K562 (cell line): Measurements from ENCODE around the gene SIGLEC11. TPM values are rescaled to one million over a fixed set of nuclear protein-coding genes. Genes with fewer than 3 reads are reported as not detected.

Experiments
- ATAC-seq: fragments of 200-7000 bp; cut with Tn5 transposase; 3 replicates; pipeline ENCODE4 v1.9.1; 2020; ENCODE audit warnings: moderate library complexity
- BruUV-seq: library from RNA; stranded (reverse); fragments of 400-500 nt; replicated peaks from 2 replicates; lab custom pipeline; 2021; lab: Mats Ljungman, UMichigan
- CTCF ChIA-PET: fragments of 300-600 bp; formaldehyde crosslinking; extraction: SDS; loops from one replicate; lab custom pipeline; 2021; ENCODE audit warnings: low intra/inter-chr PET ratio; lab: Yijun Ruan, JAX
- POLR2A ChIA-PET: fragments of 300-600, 350-650 bp; sonication (Branson Sonifier 250); formaldehyde crosslinking; extraction: SDS; loops from one replicate; lab custom pipeline; 2021; ENCODE audit warnings: antibody characterized with exemption, inconsistent platforms; lab: Yijun Ruan, JAX
- DNase-seq, 4 experiments: peaks; one replicate each; pipeline versions ENCODE4 v3.0.0 to v3.0.0-alpha.2; 2011 to 2018; ENCODE audit warnings: low spot score in 3 of 4, mixed read lengths in 3 of 4; ENCODE audit errors: extremely low read depth in 1 of 4
- FAIRE-seq: peaks from 2 replicates; lab custom pipeline; 2011; peaks lifted over from hg19 to GRCh38; lab: Jason Lieb, UNC
- H2AFZ ChIP-seq: 2 replicates; pipeline ENCODE4 v1.6.0; 2011; ENCODE audit warnings: low read depth, low read length, control low read depth, inconsistent platforms
- H3K27ac ChIP-seq: fragments of 200-600 bp; 3 replicates; pipeline ENCODE4 v1.8.0; 2011; ENCODE audit warnings: low read depth, mild to moderate bottlenecking, control low read depth, inconsistent platforms, low read length, moderate library complexity, mixed read lengths; ENCODE audit errors: extremely low read depth
- H3K27me3 ChIP-seq, 2 experiments: fragments of 300-600 bp in 1 of 2; 2 replicates in 1 of 2; 3 replicates in 1 of 2; pipeline versions ENCODE4 v1.6.0 to v1.8.0; 2011; ENCODE audit warnings: inconsistent platforms in 2 of 2, low read length in 2 of 2, mild to moderate bottlenecking in 1 of 2, mixed read lengths in 1 of 2, moderate library complexity in 1 of 2; ENCODE audit not compliant: control insufficient read depth in 2 of 2, insufficient read depth in 2 of 2
- H3K36me3 ChIP-seq: fragments of 300-600 bp; 3 replicates; pipeline ENCODE4 v1.8.0; 2011; ENCODE audit warnings: mild to moderate bottlenecking, low read length, inconsistent platforms; ENCODE audit not compliant: control insufficient read depth, insufficient read depth
- H3K4me1 ChIP-seq, 2 experiments: fragments of 200-600 bp in 1 of 2; replicated peaks in 1 of 2; 2 replicates in 1 of 2; 3 replicates in 1 of 2; pipeline versions ENCODE4 v1.5.1 to v1.8.0; 2011; ENCODE audit warnings: inconsistent platforms in 2 of 2, low read length in 2 of 2, mild to moderate bottlenecking in 1 of 2, mixed read lengths in 1 of 2, moderate library complexity in 1 of 2; ENCODE audit not compliant: control insufficient read depth in 2 of 2, insufficient read depth in 2 of 2
- H3K4me2 ChIP-seq: 2 replicates; pipeline ENCODE4 v1.6.1; 2011; ENCODE audit warnings: low read length, control low read depth, inconsistent platforms, mixed read lengths; ENCODE audit not compliant: insufficient read depth
- H3K4me3 ChIP-seq: fragments of 200-600 bp; sonication (generic), shearing (Covaris generic); 2 replicates; pipeline ENCODE4 v1.5.1; 2016; ENCODE audit warnings: control low read depth, inconsistent platforms
- H3K79me2 ChIP-seq: fragments of 200-600 bp; 3 replicates; pipeline ENCODE4 v1.8.0; 2011; ENCODE audit warnings: low read length, inconsistent platforms; ENCODE audit not compliant: control insufficient read depth, insufficient read depth
- H3K9ac ChIP-seq, 2 experiments: 2 replicates each; pipeline versions ENCODE4 v1.6.0 to v1.6.1; 2011; ENCODE audit warnings: low read depth in 2 of 2, low read length in 2 of 2, control low read depth in 1 of 2, inconsistent platforms in 1 of 2, mild to moderate bottlenecking in 1 of 2, mixed read lengths in 1 of 2; ENCODE audit not compliant: insufficient read depth in 1 of 2
- H3K9me1 ChIP-seq: one replicate; pipeline ENCODE4 v1.6.0; 2011; ENCODE audit warnings: inconsistent platforms, mild to moderate bottlenecking, low read length, moderate library complexity; ENCODE audit not compliant: control insufficient read depth, insufficient read depth
- H3K9me3 ChIP-seq: replicated peaks from 2 replicates; pipeline ENCODE4 v1.5.1; 2011; ENCODE audit warnings: low read depth, low read length, inconsistent platforms; ENCODE audit not compliant: control insufficient read depth, insufficient read depth
- H4K20me1 ChIP-seq: replicated peaks from 2 replicates; pipeline ENCODE4 v1.6.1; 2011; ENCODE audit warnings: low read length, inconsistent platforms, mixed read lengths; ENCODE audit not compliant: control insufficient read depth, insufficient read depth
- ASH1L ChIP-seq: fragments of 450-650 bp; IDR thresholded peaks from 2 replicates; pipeline ENCODE4 v1.6.1; 2018; ENCODE audit warnings: borderline replicate concordance, mild to moderate bottlenecking, low read depth; ENCODE audit not compliant: partially characterized antibody
- ATF7 ChIP-seq: fragments of 450-650 bp; IDR thresholded peaks from 2 replicates; pipeline ENCODE4 v1.7.1; 2014; ENCODE audit warnings: mild to moderate bottlenecking, moderate library complexity
- CBX3 ChIP-seq, 2 experiments: IDR thresholded peaks; 1 replicate in 1 of 2; 2 replicates in 1 of 2; pipeline ENCODE4 v1.6.1; 2012; ENCODE audit warnings: inconsistent platforms in 2 of 2, low read length in 2 of 2, borderline replicate concordance in 1 of 2, control low read depth in 1 of 2
- CCAR2 ChIP-seq: fragments of 200-400 bp; formaldehyde crosslinking; IDR thresholded peaks from 2 replicates; pipeline ENCODE4 v1.6.1; 2017; ENCODE audit warnings: mild to moderate bottlenecking, low read depth, low read length
- CGGBP1 ChIP-seq: fragments of 250-450 bp; sonication (Bioruptor Pico); IDR thresholded peaks from 2 replicates; pipeline ENCODE4 v1.9.0; 2021; ENCODE audit warnings: mild to moderate bottlenecking
- ELK1 ChIP-seq: sonication (generic); formaldehyde crosslinking; IDR thresholded peaks from 2 replicates; pipeline ENCODE4 v1.8.1; 2022; ENCODE audit warnings: missing genetic modification reagents
- HMBOX1 ChIP-seq: sonication (generic); IDR thresholded peaks from 2 replicates; pipeline ENCODE4 v1.6.1; 2016
- JUNB ChIP-seq: fragments of 450-650 bp; formaldehyde crosslinking; conservative IDR thresholded peaks from 2 replicates; pipeline ENCODE4 v1.4.0; 2020; ENCODE audit warnings: mild to moderate bottlenecking
- NFXL1 ChIP-seq: fragments of 450-650 bp; formaldehyde crosslinking; IDR thresholded peaks from 2 replicates; pipeline ENCODE4 v1.4.0; 2021; ENCODE audit warnings: mild to moderate bottlenecking
- PHB2 ChIP-seq: fragments of 450-650 bp; IDR thresholded peaks from 2 replicates; pipeline ENCODE4 v1.6.1; 2017; ENCODE audit warnings: low read depth
- SRSF1 ChIP-seq: fragments of 200-400 bp; formaldehyde crosslinking; IDR thresholded peaks from 2 replicates; pipeline ENCODE4 v1.6.1; 2017; ENCODE audit warnings: mild to moderate bottlenecking, low read depth, low read length, moderate library complexity
- THRA ChIP-seq: fragments of 450-650 bp; IDR thresholded peaks from 2 replicates; pipeline ENCODE4 v1.6.1; 2017; ENCODE audit warnings: mild to moderate bottlenecking, moderate library complexity
- ZNF12 ChIP-seq: sonication (generic); formaldehyde crosslinking; IDR thresholded peaks from 2 replicates; pipeline ENCODE4 v1.4.0; 2020; ENCODE audit warnings: mild to moderate bottlenecking, missing genetic modification reagents
- ZNF121 ChIP-seq: sonication (generic); formaldehyde crosslinking; conservative IDR thresholded peaks from 2 replicates; pipeline ENCODE4 v1.8.0; 2022; ENCODE audit warnings: missing genetic modification reagents
- ZNF174 ChIP-seq: fragments of 250-450 bp; sonication (Bioruptor Pico); IDR thresholded peaks from 2 replicates; pipeline ENCODE4 v1.4.0; 2020; ENCODE audit warnings: mild to moderate bottlenecking
- ZNF24 ChIP-seq: fragments of 450-650 bp; IDR thresholded peaks from 2 replicates; pipeline ENCODE4 v1.6.1; 2016
- ZNF347 ChIP-seq: fragments of 450-650 bp; formaldehyde crosslinking; IDR thresholded peaks from 2 replicates; pipeline ENCODE4 v1.4.0; 2020; ENCODE audit warnings: low read depth, mild to moderate bottlenecking, moderate library complexity
- ZNF436 ChIP-seq: fragments of 250-450, 450-650 bp; sonication (Bioruptor Pico); formaldehyde crosslinking; IDR thresholded peaks from 2 replicates; pipeline ENCODE4 v1.7.0; 2020; ENCODE audit warnings: mild to moderate bottlenecking
- ZNF717 ChIP-seq: fragments of 250-450 bp; sonication (Bioruptor Pico); IDR thresholded peaks from 2 replicates; pipeline ENCODE4 v1.5.0; 2021
- WGBS: fragments of 100-300 bp; shearing (Covaris generic); methylation state at CpG from one replicate; pipeline ENCODE4 v1.1.6; 2016; ENCODE audit warnings: low coverage, mixed read lengths; ENCODE audit not compliant: insufficient coverage; ENCODE audit errors: missing lambda C conversion rate; 5-methylcytosine and 5-hydroxymethylcytosine counted together
- in situ Hi-C: fragments of 300-500 bp; cut with MboI; formaldehyde crosslinking; loops from 4 replicates; pipeline ENCODE4 v1.15.0; 2018; ENCODE audit warnings: inconsistent platforms, mixed read lengths
- intact Hi-C: fragments of 100-400 bp; cut with micrococcal nuclease; formaldehyde crosslinking; loops from 2 replicates; pipeline ENCODE4 v1.14.2; 2022
- polyA plus RNA-seq, 8 experiments: library from polyadenylated mRNA; depleted of rRNA in 4 of 8; stranded (reverse) in 5 of 8; unstranded in 3 of 8; fragments of >200 nt; fragmentation: Nextera tagmentation in 2 of 8; fragmentation: Illumina TruSeq in 1 of 8; extraction: Ambion mirVana in 2 of 8; extraction: Trizol in 1 of 8; gene quantifications; 2 replicates each; pipeline versions ENCODE4 v1.2.1 to v1.2.3, GENCODE V29; 2011 to 2014; ENCODE audit warnings: inconsistent platforms in 1 of 8, missing spikeins in 1 of 8
- total RNA-seq, 7 experiments: library from RNA; depleted of rRNA in 6 of 7; stranded (reverse); fragments of >200 nt in 6 of 7; fragmentation: Illumina TruSeq in 2 of 7; extraction: Trizol in 2 of 7; gene quantifications; 2 replicates each; pipeline versions ENCODE4 v1.2.1 to v1.2.3, GENCODE V29; 2011 to 2021; ENCODE audit warnings: low replicate concordance in 1 of 7

SIGLEC11 gene
- total and polyA plus RNA-seq, 9 of the 15 experiments (the other 6 are each of a cell fraction or from before 2014, with no cell fraction given), result not detected

GRCh38 chr19:49907745-49908446 is 53.1 kb downstream of the SIGLEC11 start:
- in situ Hi-C loops, result no loop called here
- no peak for DNase-seq
- Histone ChIP-seq H4K20me1 (peaks cover 22% of the 10 kb centered on the region), H3K4me2 (no peak overlapping the region), H3K27me3 (no peaks in the 10 kb centered on the region), H3K9me1 (no peaks in the 10 kb centered on the region), H2AFZ (no peak overlapping the region), H3K27ac (no peak overlapping the region), H3K9me3 (no peaks in the 10 kb centered on the region), H3K79me2 (peaks cover 26% of the 10 kb centered on the region), H3K9ac (peak overlapping the region in 1 of 2 experiments; percentile 28; a peak in 1 of 4 replicates), H3K4me1 (peaks cover 0 to 21% of the 10 kb centered on the region in 2 experiments; a peak in 3 of 5 replicates), H3K36me3 (peaks cover 65% of the 10 kb centered on the region; the same call in 2 of the 3 replicates), H3K4me3 (no peak overlapping the region)
- intact Hi-C loops, result no loop called here
- FAIRE-seq, result no peak
- no TSS peak for BruUV-seq
- ChIA-PET CTCF (no interaction called here), POLR2A (interaction anchor here (0.8 to 13.2 kb wide), 3 partner anchors 12 to 21 kb away, joined by 4 to 105 read pairs (median 18); partner anchors contain the start of genes ATF5 and NUP62)
- 96% methylated on average over 20 of the region's 23 CpGs for WGBS
- no peak for ATAC-seq
- TF ChIP-seq ATF7 (no peak), SRSF1 (no peak), ASH1L (no peak), ZNF24 (no peak), THRA (no peak), ZNF174 (no peak), CCAR2 (no peak), ELK1 (CRISPR knock-in tag) (no peak), HMBOX1 (no peak), ZNF717 (CRISPR knock-in tag) (no peak), JUNB (no peak), ZNF347 (CRISPR knock-in tag) (no peak), ZNF12 (CRISPR knock-in tag) (no peak), ZNF436 (CRISPR knock-in tag) (no peak), ZNF121 (no peak), CGGBP1 (CRISPR knock-in tag) (no peak), CBX3 (IDR thresholded peaks at IDR 0.05; ENCODE audit: borderline replicate concordance in 1 of 2, low read length in 2 of 2) (no peak), PHB2 (no peak), NFXL1 (no peak)
